HG02973 (cell line): Measurements from ENCODE around the gene CDC42BPB.

Experiments
- ATAC-seq: cut with Tn5 transposase; IDR thresholded peaks from one replicate; pipeline ENCODE4 v1.9.1; 2021; ENCODE audit warnings: moderate library complexity; ENCODE audit not compliant: unreplicated experiment

CDC42BPB gene

GRCh38 chr14:102917469-102918211, 139.7 kb downstream of the CDC42BPB start:
- ATAC-seq: no peak

GRCh38 chr14:102917056-102917385, 140.3 kb downstream of the CDC42BPB start:
- ATAC-seq: no peak

GRCh38 chr14:102916347-102917055, 140.8 kb downstream of the CDC42BPB start:
- no peak for ATAC-seq

- no peak for ATAC-seq
Observed at GRCh38 chr14:102915292-102916110, 141.8 kb downstream of the CDC42BPB start.

- ATAC-seq: no peak
Observed at GRCh38 chr14:102914474-102915291, 142.7 kb downstream of the CDC42BPB start.

GRCh38 chr14:102913341-102914211, 143.8 kb downstream of the CDC42BPB start:
- ATAC-seq: no peak

- no peak for ATAC-seq
Observed at GRCh38 chr14:102911991-102912761, 145.2 kb downstream of the CDC42BPB start.

GRCh38 chr14:102911541-102911951, 145.8 kb downstream of the CDC42BPB start:
- ATAC-seq: no peak

GRCh38 chr14:102910442-102910841, 146.9 kb downstream of the CDC42BPB start:
- ATAC-seq: no peak

- ATAC-seq: no peak
Observed at GRCh38 chr14:102909911-102910310, 147.4 kb downstream of the CDC42BPB start.

- no peak for ATAC-seq
Observed at GRCh38 chr14:102909462-102909861, 147.9 kb downstream of the CDC42BPB start.

- ATAC-seq: no peak
Observed at GRCh38 chr14:102908766-102909455, 148.4 kb downstream of the CDC42BPB start.

GRCh38 chr14:102907980-102908730, 149.2 kb downstream of the CDC42BPB start:
- ATAC-seq: no peak

- no peak for ATAC-seq
Observed at GRCh38 chr14:102907303-102907844, 150.0 kb downstream of the CDC42BPB start.

GRCh38 chr14:102906616-102907302, 150.6 kb downstream of the CDC42BPB start:
- ATAC-seq: no peak

- no peak for ATAC-seq
Observed at GRCh38 chr14:102905116-102906108, 151.9 kb downstream of the CDC42BPB start.
